Measurements from ENCODE around the gene GPR21. TPM values are rescaled to one million over a fixed set of nuclear protein-coding genes. Genes with fewer than 3 reads are reported as not detected.
A peak's percentile ranks its signal among the peaks of the same experiment; 100 is the strongest.

Gene GPR21
- total RNA-seq, 4 donors from 2014 or later: 0.39 to 4.2 (median 3.2) TPM

GRCh38 chr9:123005964-123006363, 27.5 kb upstream of the GPR21 start:
- 19% methylated on average over 1 of the region's 1 CpG; no CpG with 5 or more reads in 1 of the 2 donors for WGBS, 2 donors (ENCODE audit: low coverage in 1 of 2)
- Histone ChIP-seq H3K27ac (peak overlapping the region in 1 of 4 donors; percentile 3), H3K9me3 (no peaks in the 10 kb centered on the region), H3K4me3 (no peak overlapping the region), H3K27me3 (no peaks in the 10 kb centered on the region), H3K4me1 (peaks cover 7 to 48% (median 9%) of the 10 kb centered on the region in 3 donors), H3K36me3 (peaks cover 0 to 31% of the 10 kb centered on the region in 2 donors)
- TF ChIP-seq EP300 (IDR thresholded peaks at IDR 0.05): no peak
- no peak for TF ChIP-seq POLR2A (IDR thresholded peaks at IDR 0.05)
- no peak for TF ChIP-seq CTCF (IDR thresholded peaks at IDR 0.05)
- no peak for TF ChIP-seq POLR2AphosphoS5 (IDR thresholded peaks at IDR 0.05)
- no peak for ATAC-seq

- 67 to 84% methylated on average over 3 to 5 of the region's 5 CpGs for WGBS, 2 donors (ENCODE audit: low coverage in 1 of 2)
- TF ChIP-seq POLR2A (IDR thresholded peaks at IDR 0.05): no peak
- TF ChIP-seq EP300 (IDR thresholded peaks at IDR 0.05): no peak
- no peak for TF ChIP-seq POLR2AphosphoS5 (IDR thresholded peaks at IDR 0.05)
- TF ChIP-seq CTCF (IDR thresholded peaks at IDR 0.05): no peak
- H3K4me3 ChIP-seq: no peak overlapping the region
- no peaks in the 10 kb centered on the region for H3K9me3 ChIP-seq
- H3K27ac ChIP-seq: no peak overlapping the region
- H3K27me3 ChIP-seq: no peaks in the 10 kb centered on the region
- ATAC-seq: no peak
- peaks cover 7 to 50% (median 9%) of the 10 kb centered on the region in 3 donors for H3K4me1 ChIP-seq
- H3K36me3 ChIP-seq: peaks cover 0 to 37% of the 10 kb centered on the region in 2 donors
Measured at GRCh38 chr9:123007269-123007668, 26.2 kb upstream of the GPR21 start.

GRCh38 chr9:123008909-123009308, 24.6 kb upstream of the GPR21 start:
- Histone ChIP-seq H3K9me3 (no peaks in the 10 kb centered on the region), H3K4me3 (no peak overlapping the region), H3K27ac (no peak overlapping the region), H3K27me3 (no peaks in the 10 kb centered on the region), H3K36me3 (peaks cover 0 to 52% of the 10 kb centered on the region in 2 donors), H3K4me1 (peaks cover 1 to 40% (median 8%) of the 10 kb centered on the region in 3 donors)
- no peak for ATAC-seq
- TF ChIP-seq EP300 (IDR thresholded peaks at IDR 0.05) (no peak), POLR2AphosphoS5 (IDR thresholded peaks at IDR 0.05) (no peak), CTCF (IDR thresholded peaks at IDR 0.05) (no peak), POLR2A (IDR thresholded peaks at IDR 0.05) (no peak)

- Histone ChIP-seq H3K4me3 (no peak overlapping the region), H3K4me1 (peaks cover 0 to 18% (median 0%) of the 10 kb centered on the region in 3 donors), H3K27me3 (no peaks in the 10 kb centered on the region), H3K36me3 (peaks cover 0 to 69% of the 10 kb centered on the region in 2 donors), H3K9me3 (no peaks in the 10 kb centered on the region), H3K27ac (no peak overlapping the region)
- no peak for ATAC-seq
- no peak for TF ChIP-seq CTCF (IDR thresholded peaks at IDR 0.05)
- no peak for TF ChIP-seq POLR2AphosphoS5 (IDR thresholded peaks at IDR 0.05)
- no peak for TF ChIP-seq POLR2A (IDR thresholded peaks at IDR 0.05)
- no peak for TF ChIP-seq EP300 (IDR thresholded peaks at IDR 0.05)
- WGBS, 2 donors (ENCODE audit: low coverage in 1 of 2): 63 to 77% methylated on average over 1 to 3 of the region's 3 CpGs
Measured at GRCh38 chr9:123011380-123011779, 22.1 kb upstream of the GPR21 start.

- H3K4me3 ChIP-seq: no peak overlapping the region
- H3K9me3 ChIP-seq: no peaks in the 10 kb centered on the region
- no peak overlapping the region for H3K27ac ChIP-seq
- ATAC-seq: no peak
- H3K27me3 ChIP-seq: no peaks in the 10 kb centered on the region
- peaks cover 0 to 16% (median 0%) of the 10 kb centered on the region in 3 donors for H3K4me1 ChIP-seq
- TF ChIP-seq EP300 (IDR thresholded peaks at IDR 0.05) (no peak), CTCF (IDR thresholded peaks at IDR 0.05) (no peak), POLR2AphosphoS5 (IDR thresholded peaks at IDR 0.05) (no peak), POLR2A (IDR thresholded peaks at IDR 0.05) (no peak)
- 89 to 90% methylated on average over 2 to 3 of the region's 3 CpGs for WGBS, 2 donors (ENCODE audit: low coverage in 1 of 2)
- H3K36me3 ChIP-seq: peaks cover 0 to 67% of the 10 kb centered on the region in 2 donors
Measured at GRCh38 chr9:123011878-123012528, 21.5 kb upstream of the GPR21 start.
